Left lung (tissue), 10 donors: Measurements from ENCODE around the gene GNAO1. TPM values are rescaled to one million over a fixed set of nuclear protein-coding genes. Genes with fewer than 3 reads are reported as not detected.
A peak's percentile ranks its signal among the peaks of the same experiment; 100 is the strongest.

Source experiments
- ATAC-seq: fragments of 200-7000 bp; cut with Tn5 transposase; one replicate; pipeline ENCODE4 v1.9.1; 2020; ENCODE audit warnings: moderate library complexity
- DNase-seq, 4 donors: peaks; one replicate each; pipeline ENCODE4 v3.0.0-alpha.2; 2013 to 2020
- H3K27ac ChIP-seq, 2 donors: fragments of 200-600 bp; sonication (generic) in 1 of 2; one replicate each; pipeline versions ENCODE4 v1.5.0 to v1.8.0; 2020 to 2021
- H3K27me3 ChIP-seq, 2 donors: fragments of 200-600 bp; sonication (generic) in 1 of 2; one replicate each; pipeline versions ENCODE4 v1.5.0 to v1.8.0; 2020 to 2021
- H3K36me3 ChIP-seq, 2 donors: fragments of 200-600 bp; sonication (generic) in 1 of 2; one replicate each; pipeline versions ENCODE4 v1.5.0 to v1.8.0; 2020 to 2021
- H3K4me1 ChIP-seq, 2 donors: fragments of 200-600 bp; one replicate each; pipeline ENCODE4 v1.8.0; 2021
- H3K4me3 ChIP-seq, 2 donors: fragments of 200-600 bp; sonication (generic) in 1 of 2; one replicate each; pipeline versions ENCODE4 v1.5.0 to v1.8.0; 2020 to 2021; ENCODE audit warnings: mild to moderate bottlenecking in 1 of 2
- H3K9me3 ChIP-seq, 2 donors: fragments of 200-600 bp; sonication (generic) in 1 of 2; one replicate each; pipeline versions ENCODE4 v1.5.0 to v1.8.0; 2020 to 2021
- CTCF ChIP-seq, 2 donors: fragments of 200-600 bp; sonication (generic) in 1 of 2; IDR thresholded peaks; one replicate each; pipeline versions ENCODE4 v1.5.0 to v1.8.0; 2021; ENCODE audit warnings: antibody characterized with exemption in 2 of 2
- intact Hi-C, 2 donors: fragments of 100-400 bp; cut with DNase I; formaldehyde crosslinking; loops; one replicate each; pipeline versions ENCODE4 v1.11.2 to v1.14.2; 2022
- polyA plus RNA-seq, 6 donors: library from polyadenylated mRNA; unstranded; fragments of 120-200 nt; gene quantifications; one replicate each; pipeline ENCODE4 v1.2.1, GENCODE V29; 2013; ENCODE audit not compliant: insufficient read length in 6 of 6
- total RNA-seq, 2 donors: library from RNA; stranded (reverse); fragmentation: NEBNext Ultra II Directional; extraction: Animal tissue kit (Norgen Biotek cat#: 25700); gene quantifications; one replicate each; pipeline ENCODE4 v1.2.1, GENCODE V29; 2021
- donor health status: DM: no; HTN: yes; CAD: no.
- donor health status: DM: no; HTN: no; CAD: no.

GNAO1 gene
- total and polyA plus RNA-seq, 8 donors: 1.3 to 34.1 (median 22.2) TPM

DNA sequence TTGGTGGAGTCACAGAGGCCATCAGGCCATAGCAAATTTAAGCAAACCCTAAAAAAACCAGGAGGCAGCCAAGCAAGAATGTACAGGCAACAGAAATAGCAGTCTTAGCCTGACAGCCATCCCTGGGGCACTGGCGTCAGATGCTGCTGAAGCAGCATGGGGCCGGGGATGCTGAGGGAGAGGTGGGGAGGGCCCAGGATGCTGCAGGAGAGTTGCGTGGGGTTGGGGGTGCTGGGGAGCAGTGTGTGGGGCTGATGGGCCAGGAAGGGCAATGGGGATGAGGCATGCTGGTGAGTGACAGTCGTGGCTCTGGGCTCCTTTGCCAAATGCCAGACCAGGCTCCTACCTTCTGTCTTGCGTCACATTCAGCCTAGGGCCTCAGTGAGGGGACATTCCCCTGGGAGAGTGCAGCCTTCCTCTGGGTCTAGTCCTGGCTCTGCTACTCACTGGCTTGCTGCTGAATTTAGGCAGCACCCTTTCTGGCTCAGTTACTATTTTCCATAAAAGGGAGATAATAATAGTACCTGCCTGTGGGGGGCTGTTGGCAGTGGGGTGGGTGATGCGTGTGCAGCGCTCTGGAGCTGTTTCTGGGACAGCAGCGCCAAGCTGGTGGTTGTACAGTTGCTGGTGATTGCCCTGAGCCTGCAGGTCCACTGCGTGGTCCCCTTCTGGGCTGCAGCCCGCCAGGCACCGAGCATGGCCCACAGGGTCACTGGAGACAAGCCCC is 146.0 kb downstream of the GNAO1 start:
- no peak overlapping the region for H3K4me3 ChIP-seq
- H3K4me1 ChIP-seq: no peaks in the 10 kb centered on the region
- H3K27me3 ChIP-seq: no peaks in the 10 kb centered on the region
- TF ChIP-seq CTCF (IDR thresholded peaks at IDR 0.05): no peak
- no peak overlapping the region for H3K27ac ChIP-seq
- no peaks in the 10 kb centered on the region for H3K9me3 ChIP-seq
- no peaks in the 10 kb centered on the region for H3K36me3 ChIP-seq
- ATAC-seq (no peak), DNase-seq (peak in 1 of 4 donors; percentile 67)
- intact Hi-C loops: no loop called here

- H3K27ac ChIP-seq: no peak overlapping the region
- no peaks in the 10 kb centered on the region for H3K4me1 ChIP-seq
- H3K4me3 ChIP-seq: no peak overlapping the region
- H3K9me3 ChIP-seq: no peaks in the 10 kb centered on the region
- intact Hi-C loops: no loop called here
- no peaks in the 10 kb centered on the region for H3K27me3 ChIP-seq
- DNase-seq: no peak
- no peak for ATAC-seq
- H3K36me3 ChIP-seq: no peaks in the 10 kb centered on the region
- TF ChIP-seq CTCF (IDR thresholded peaks at IDR 0.05): no peak
These were observed 146.6 kb downstream of the GNAO1 start for GRCh38 chr16:56337858-56338325.

GRCh38 chr16:56338566-56339318 is 147.5 kb downstream of the GNAO1 start:
- Histone ChIP-seq H3K4me1 (no peaks in the 10 kb centered on the region), H3K36me3 (no peaks in the 10 kb centered on the region), H3K27ac (no peak overlapping the region), H3K9me3 (no peaks in the 10 kb centered on the region), H3K4me3 (no peak overlapping the region), H3K27me3 (no peaks in the 10 kb centered on the region)
- DNase-seq (peak in 1 of 4 donors; percentile 72), ATAC-seq (no peak)
- intact Hi-C loops: no loop called here
- no peak for TF ChIP-seq CTCF (IDR thresholded peaks at IDR 0.05)

- no peak overlapping the region for H3K4me3 ChIP-seq
- H3K36me3 ChIP-seq: no peaks in the 10 kb centered on the region
- no peaks in the 10 kb centered on the region for H3K4me1 ChIP-seq
- DNase-seq (peak in 1 of 4 donors; percentile 57), ATAC-seq (no peak)
- no peaks in the 10 kb centered on the region for H3K9me3 ChIP-seq
- H3K27ac ChIP-seq: no peak overlapping the region
- intact Hi-C loops: no loop called here
- no peak for TF ChIP-seq CTCF (IDR thresholded peaks at IDR 0.05)
- no peaks in the 10 kb centered on the region for H3K27me3 ChIP-seq
These were observed 148.3 kb downstream of the GNAO1 start for GRCh38 chr16:56339431-56340195.

DNA sequence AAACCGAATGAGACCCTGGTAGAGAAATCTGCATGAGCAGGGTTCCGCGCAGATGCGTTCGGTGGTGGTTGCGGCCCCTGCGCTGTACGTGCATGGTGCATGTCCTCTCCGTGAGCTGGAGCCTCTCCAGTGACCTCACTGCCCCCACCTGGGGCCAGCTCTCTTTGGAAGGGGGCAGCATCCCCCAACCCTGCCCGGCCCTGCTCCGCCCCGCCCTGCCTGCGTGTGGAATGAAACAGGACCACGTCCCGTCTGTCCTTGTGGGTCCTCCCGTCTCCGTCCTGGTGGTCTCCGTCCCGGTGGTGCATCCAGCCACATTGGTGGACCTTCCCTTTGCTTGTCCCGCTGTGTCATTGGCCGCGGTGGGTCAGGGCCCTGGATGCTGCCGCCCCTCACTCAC is 149.1 kb downstream of the GNAO1 start:
- no peak for ATAC-seq
- H3K9me3 ChIP-seq: no peaks in the 10 kb centered on the region
- no peak overlapping the region for H3K4me3 ChIP-seq
- intact Hi-C loops: no loop called here
- no peak overlapping the region for H3K27ac ChIP-seq
- no peaks in the 10 kb centered on the region for H3K36me3 ChIP-seq
- no peak for TF ChIP-seq CTCF (IDR thresholded peaks at IDR 0.05)
- no peaks in the 10 kb centered on the region for H3K4me1 ChIP-seq
- peak in 1 of 4 donors; percentile 76 for DNase-seq
- no peaks in the 10 kb centered on the region for H3K27me3 ChIP-seq
